Liver (tissue), 9 donors: ENCODE measurements around the gene MAG. TPM values are rescaled to one million over a fixed set of nuclear protein-coding genes. Genes with fewer than 3 reads are reported as not detected.

ENCODE experiments used
- DNase-seq: peaks from one replicate; pipeline ENCODE4 v3.0.0-alpha.2; 2017; ENCODE audit warnings: low spot score
- H3K27ac ChIP-seq, 2 donors: one replicate each; pipeline ENCODE4 v1.7.0; 2013; ENCODE audit warnings: inconsistent platforms in 2 of 2, low read length in 2 of 2, control low read depth in 1 of 2, low read depth in 1 of 2, mild to moderate bottlenecking in 1 of 2
- H3K27me3 ChIP-seq, 4 donors: one replicate each; pipeline versions ENCODE4 v1.6.1 to v1.7.0; 2013; ENCODE audit warnings: low read length in 3 of 4, inconsistent platforms in 1 of 4, mild to moderate bottlenecking in 1 of 4, moderate library complexity in 1 of 4; ENCODE audit not compliant: control insufficient read depth in 4 of 4, insufficient read depth in 4 of 4
- H3K36me3 ChIP-seq, 4 donors: one replicate each; pipeline versions ENCODE4 v1.6.1 to v1.7.0; 2013; ENCODE audit warnings: low read length in 3 of 4, mild to moderate bottlenecking in 3 of 4, low read depth in 1 of 4, moderate library complexity in 1 of 4; ENCODE audit not compliant: control insufficient read depth in 4 of 4, insufficient read depth in 3 of 4
- H3K4me1 ChIP-seq, 4 donors: one replicate each; pipeline versions ENCODE4 v1.6.1 to v1.7.0; 2013; ENCODE audit warnings: low read length in 3 of 4, mild to moderate bottlenecking in 3 of 4, moderate library complexity in 1 of 4; ENCODE audit not compliant: control insufficient read depth in 4 of 4, insufficient read depth in 4 of 4
- H3K4me3 ChIP-seq, 3 donors: one replicate each; pipeline versions ENCODE4 v1.6.1 to v1.7.0; 2013; ENCODE audit warnings: low read length in 3 of 3, control low read depth in 1 of 3, low read depth in 1 of 3, mild to moderate bottlenecking in 1 of 3
- H3K9ac ChIP-seq, 2 donors: one replicate each; pipeline ENCODE4 v1.7.0; 2013; ENCODE audit warnings: low read length in 2 of 2, mild to moderate bottlenecking in 2 of 2, moderate library complexity in 2 of 2, control low read depth in 1 of 2, low read depth in 1 of 2
- H3K9me3 ChIP-seq, 4 donors: one replicate each; pipeline versions ENCODE4 v1.6.1 to v1.7.0; 2013; ENCODE audit warnings: low read length in 3 of 4; ENCODE audit not compliant: control insufficient read depth in 4 of 4
- ATF3 ChIP-seq: IDR thresholded peaks from 2 replicates; pipeline ENCODE4 v1.6.1; 2016; ENCODE audit warnings: antibody characterized with exemption
- CTCF ChIP-seq: fragments of 150-350 bp; IDR thresholded peaks from 2 replicates; pipeline ENCODE4 v1.5.1; 2017; ENCODE audit warnings: improper control_type of control experiment, low read depth, low read length; ENCODE audit not compliant: missing input control
- EGR1 ChIP-seq, 2 donors: IDR thresholded peaks; 2 replicates each; pipeline ENCODE4 v1.6.1; 2016 to 2018; ENCODE audit warnings: antibody characterized with exemption in 2 of 2, low read depth in 2 of 2
- FOXA1 ChIP-seq: IDR thresholded peaks from 2 replicates; pipeline ENCODE4 v1.6.1; 2016; ENCODE audit warnings: antibody characterized with exemption
- FOXA2 ChIP-seq: IDR thresholded peaks from 2 replicates; pipeline ENCODE4 v1.6.1; 2016; ENCODE audit warnings: antibody characterized with exemption
- GABPA ChIP-seq, 2 donors: IDR thresholded peaks in 1 of 2; conservative IDR thresholded peaks in 1 of 2; 2 replicates each; pipeline ENCODE4 v1.6.1; 2016; ENCODE audit warnings: antibody characterized with exemption in 2 of 2, mild to moderate bottlenecking in 1 of 2, moderate library complexity in 1 of 2
- HNF4A ChIP-seq, 2 donors: conservative IDR thresholded peaks; 2 replicates each; pipeline ENCODE4 v1.6.1; 2016; ENCODE audit warnings: antibody characterized with exemption in 2 of 2, mild to moderate bottlenecking in 2 of 2
- HNF4G ChIP-seq: IDR thresholded peaks from 2 replicates; pipeline ENCODE4 v1.6.1; 2016; ENCODE audit warnings: antibody characterized with exemption
- JUND ChIP-seq, 2 donors: IDR thresholded peaks; 2 replicates each; pipeline ENCODE4 v1.6.1; 2016; ENCODE audit warnings: antibody characterized with exemption in 2 of 2
- MAX ChIP-seq: IDR thresholded peaks from 2 replicates; pipeline ENCODE4 v1.6.1; 2016; ENCODE audit warnings: antibody characterized with exemption
- SP1 ChIP-seq: IDR thresholded peaks from 2 replicates; pipeline ENCODE4 v1.6.1; 2018; ENCODE audit warnings: antibody characterized with exemption, mild to moderate bottlenecking
- TAF1 ChIP-seq: conservative IDR thresholded peaks from 2 replicates; pipeline ENCODE4 v1.6.1; 2016; ENCODE audit warnings: antibody characterized with exemption, mild to moderate bottlenecking
- WGBS: extraction: QIAGEN DNeasy Blood & Tissue Kit; methylation state at CpG from one replicate; pipeline ENCODE4 v1.1.7; 2013; 5-methylcytosine and 5-hydroxymethylcytosine counted together
- polyA plus RNA-seq, 2 donors: library from polyadenylated mRNA; stranded (reverse) in 1 of 2; unstranded in 1 of 2; fragments of 200-250 nt in 1 of 2; fragments of >200 nt in 1 of 2; fragmentation: Nextera tagmentation in 1 of 2; extraction: Ambion mirVana in 1 of 2; gene quantifications; one replicate each; pipeline versions ENCODE4 v1.2.1 to v1.2.3, GENCODE V29; 2013 to 2015
- total RNA-seq, 2 donors: library from RNA; depleted of rRNA; stranded (reverse); fragments of >200 nt; gene quantifications; one replicate each; pipeline ENCODE4 v1.2.3, GENCODE V29; 2014
- TF ChIP-seq, protein P1 (sequence below): IDR thresholded peaks from 2 replicates; pipeline ENCODE4 v1.6.1; 2016; ENCODE audit warnings: antibody characterized with exemption, mild to moderate bottlenecking
- TF ChIP-seq, protein P2 (sequence below): IDR thresholded peaks from 2 replicates; pipeline ENCODE4 v1.6.1; 2016; ENCODE audit warnings: antibody characterized with exemption
- donor health status: healthy.
- donor health status: healthy.
- donor health status: healthy.
- donor health status: healthy.
- donor health status: healthy.

Gene MAG
- total and polyA plus RNA-seq, 4 donors = 0.29 to 3.9 (median 0.33) TPM; not detected in 1

GRCh38 chr19:35296644-35297514 is 4.9 kb downstream of the MAG start:
- TF ChIP-seq HNF4A (conservative IDR thresholded peaks at IDR 0.05) (no peak), TAF1 (no peak), ATF3 (no peak), FOXA1 (no peak), HNF4G (no peak)
- TF ChIP-seq, protein P1, sequence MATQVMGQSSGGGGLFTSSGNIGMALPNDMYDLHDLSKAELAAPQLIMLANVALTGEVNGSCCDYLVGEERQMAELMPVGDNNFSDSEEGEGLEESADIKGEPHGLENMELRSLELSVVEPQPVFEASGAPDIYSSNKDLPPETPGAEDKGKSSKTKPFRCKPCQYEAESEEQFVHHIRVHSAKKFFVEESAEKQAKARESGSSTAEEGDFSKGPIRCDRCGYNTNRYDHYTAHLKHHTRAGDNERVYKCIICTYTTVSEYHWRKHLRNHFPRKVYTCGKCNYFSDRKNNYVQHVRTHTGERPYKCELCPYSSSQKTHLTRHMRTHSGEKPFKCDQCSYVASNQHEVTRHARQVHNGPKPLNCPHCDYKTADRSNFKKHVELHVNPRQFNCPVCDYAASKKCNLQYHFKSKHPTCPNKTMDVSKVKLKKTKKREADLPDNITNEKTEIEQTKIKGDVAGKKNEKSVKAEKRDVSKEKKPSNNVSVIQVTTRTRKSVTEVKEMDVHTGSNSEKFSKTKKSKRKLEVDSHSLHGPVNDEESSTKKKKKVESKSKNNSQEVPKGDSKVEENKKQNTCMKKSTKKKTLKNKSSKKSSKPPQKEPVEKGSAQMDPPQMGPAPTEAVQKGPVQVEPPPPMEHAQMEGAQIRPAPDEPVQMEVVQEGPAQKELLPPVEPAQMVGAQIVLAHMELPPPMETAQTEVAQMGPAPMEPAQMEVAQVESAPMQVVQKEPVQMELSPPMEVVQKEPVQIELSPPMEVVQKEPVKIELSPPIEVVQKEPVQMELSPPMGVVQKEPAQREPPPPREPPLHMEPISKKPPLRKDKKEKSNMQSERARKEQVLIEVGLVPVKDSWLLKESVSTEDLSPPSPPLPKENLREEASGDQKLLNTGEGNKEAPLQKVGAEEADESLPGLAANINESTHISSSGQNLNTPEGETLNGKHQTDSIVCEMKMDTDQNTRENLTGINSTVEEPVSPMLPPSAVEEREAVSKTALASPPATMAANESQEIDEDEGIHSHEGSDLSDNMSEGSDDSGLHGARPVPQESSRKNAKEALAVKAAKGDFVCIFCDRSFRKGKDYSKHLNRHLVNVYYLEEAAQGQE = no peak

DNA sequence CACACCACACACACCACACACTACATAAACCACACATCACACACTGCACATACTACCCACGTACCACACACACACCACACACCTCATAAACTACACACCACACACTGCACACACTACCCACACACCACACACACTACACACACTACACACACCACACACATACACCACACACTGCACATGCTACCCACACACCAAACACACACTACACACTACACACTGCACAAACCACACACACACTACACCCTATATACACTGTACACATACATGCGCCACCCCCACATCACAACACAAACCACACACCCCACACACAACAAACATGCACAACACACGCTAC is 5.5 kb downstream of the MAG start:
- DNase-seq = no peak
- no peaks in the 10 kb centered on the region for H3K9me3 ChIP-seq
- WGBS = 99% methylated on average over 3 of the region's 3 CpGs
- no peaks in the 10 kb centered on the region for H3K27me3 ChIP-seq
- H3K36me3 ChIP-seq = no peaks in the 10 kb centered on the region
- H3K9ac ChIP-seq = no peak overlapping the region
- no peaks in the 10 kb centered on the region for H3K4me1 ChIP-seq
- no peak overlapping the region for H3K27ac ChIP-seq
- TF ChIP-seq FOXA2 (no peak), JUND (IDR thresholded peaks at IDR 0.05) (no peak), SP1 (no peak), FOXA1 (no peak), GABPA (IDR thresholded peaks at IDR 0.05 in 1 of 2, conservative IDR thresholded peaks at IDR 0.05 in 1 of 2) (no peak), MAX (no peak), HNF4G (no peak), HNF4A (conservative IDR thresholded peaks at IDR 0.05) (no peak), EGR1 (IDR thresholded peaks at IDR 0.05; ENCODE audit: low read depth in 2 of 2) (no peak), CTCF (no peak)
- TF ChIP-seq, protein P1 = no peak
- TF ChIP-seq, protein P2, sequence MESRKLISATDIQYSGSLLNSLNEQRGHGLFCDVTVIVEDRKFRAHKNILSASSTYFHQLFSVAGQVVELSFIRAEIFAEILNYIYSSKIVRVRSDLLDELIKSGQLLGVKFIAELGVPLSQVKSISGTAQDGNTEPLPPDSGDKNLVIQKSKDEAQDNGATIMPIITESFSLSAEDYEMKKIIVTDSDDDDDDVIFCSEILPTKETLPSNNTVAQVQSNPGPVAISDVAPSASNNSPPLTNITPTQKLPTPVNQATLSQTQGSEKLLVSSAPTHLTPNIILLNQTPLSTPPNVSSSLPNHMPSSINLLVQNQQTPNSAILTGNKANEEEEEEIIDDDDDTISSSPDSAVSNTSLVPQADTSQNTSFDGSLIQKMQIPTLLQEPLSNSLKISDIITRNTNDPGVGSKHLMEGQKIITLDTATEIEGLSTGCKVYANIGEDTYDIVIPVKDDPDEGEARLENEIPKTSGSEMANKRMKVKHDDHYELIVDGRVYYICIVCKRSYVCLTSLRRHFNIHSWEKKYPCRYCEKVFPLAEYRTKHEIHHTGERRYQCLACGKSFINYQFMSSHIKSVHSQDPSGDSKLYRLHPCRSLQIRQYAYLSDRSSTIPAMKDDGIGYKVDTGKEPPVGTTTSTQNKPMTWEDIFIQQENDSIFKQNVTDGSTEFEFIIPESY = no peak
- no peak overlapping the region for H3K4me3 ChIP-seq

More at GRCh38 chr19:35296644-35297514, 4.9 kb downstream of the MAG start:
- H3K9ac ChIP-seq = no peak overlapping the region
- H3K9me3 ChIP-seq = no peaks in the 10 kb centered on the region
- H3K27me3 ChIP-seq = no peaks in the 10 kb centered on the region
- H3K36me3 ChIP-seq = no peaks in the 10 kb centered on the region
- no peak for DNase-seq
- no peaks in the 10 kb centered on the region for H3K4me1 ChIP-seq
- 96% methylated on average over 7 of the region's 7 CpGs for WGBS
- no peak overlapping the region for H3K27ac ChIP-seq
- H3K4me3 ChIP-seq = no peak overlapping the region
